GM12874 (cell line): ENCODE results near the gene TAF15.

Experiments
- TF ChIP-seq, protein P1 (sequence below): IDR thresholded peaks from 2 replicates; pipeline ENCODE4 v1.5.1; 2011; ENCODE audit warnings: low read depth, mild to moderate bottlenecking, control low read depth, low read length, moderate library complexity; ENCODE audit not compliant: insufficient read depth

TAF15 gene

DNA sequence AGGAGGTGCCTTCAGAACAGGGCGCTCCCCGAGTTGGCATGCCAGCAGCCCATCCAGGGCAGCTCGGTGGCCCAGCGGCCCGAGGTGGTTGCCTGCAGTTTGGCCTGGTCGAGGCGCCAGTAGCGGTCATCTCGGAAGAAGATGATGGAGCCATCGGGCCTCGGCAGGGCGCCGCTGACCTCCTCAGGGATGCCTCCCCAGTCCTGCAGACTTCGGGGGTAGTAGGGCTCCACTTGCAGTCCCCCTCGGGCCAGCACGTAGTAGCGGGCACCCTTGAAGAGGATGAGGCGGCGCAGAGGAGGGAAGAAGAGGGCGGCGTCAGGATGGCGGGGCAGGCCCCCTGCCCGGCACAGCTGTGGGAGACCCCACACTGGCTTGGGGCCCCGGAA lies 42.8 kb upstream of the TAF15 start:
- TF ChIP-seq, protein P1, sequence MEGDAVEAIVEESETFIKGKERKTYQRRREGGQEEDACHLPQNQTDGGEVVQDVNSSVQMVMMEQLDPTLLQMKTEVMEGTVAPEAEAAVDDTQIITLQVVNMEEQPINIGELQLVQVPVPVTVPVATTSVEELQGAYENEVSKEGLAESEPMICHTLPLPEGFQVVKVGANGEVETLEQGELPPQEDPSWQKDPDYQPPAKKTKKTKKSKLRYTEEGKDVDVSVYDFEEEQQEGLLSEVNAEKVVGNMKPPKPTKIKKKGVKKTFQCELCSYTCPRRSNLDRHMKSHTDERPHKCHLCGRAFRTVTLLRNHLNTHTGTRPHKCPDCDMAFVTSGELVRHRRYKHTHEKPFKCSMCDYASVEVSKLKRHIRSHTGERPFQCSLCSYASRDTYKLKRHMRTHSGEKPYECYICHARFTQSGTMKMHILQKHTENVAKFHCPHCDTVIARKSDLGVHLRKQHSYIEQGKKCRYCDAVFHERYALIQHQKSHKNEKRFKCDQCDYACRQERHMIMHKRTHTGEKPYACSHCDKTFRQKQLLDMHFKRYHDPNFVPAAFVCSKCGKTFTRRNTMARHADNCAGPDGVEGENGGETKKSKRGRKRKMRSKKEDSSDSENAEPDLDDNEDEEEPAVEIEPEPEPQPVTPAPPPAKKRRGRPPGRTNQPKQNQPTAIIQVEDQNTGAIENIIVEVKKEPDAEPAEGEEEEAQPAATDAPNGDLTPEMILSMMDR: no peak

DNA sequence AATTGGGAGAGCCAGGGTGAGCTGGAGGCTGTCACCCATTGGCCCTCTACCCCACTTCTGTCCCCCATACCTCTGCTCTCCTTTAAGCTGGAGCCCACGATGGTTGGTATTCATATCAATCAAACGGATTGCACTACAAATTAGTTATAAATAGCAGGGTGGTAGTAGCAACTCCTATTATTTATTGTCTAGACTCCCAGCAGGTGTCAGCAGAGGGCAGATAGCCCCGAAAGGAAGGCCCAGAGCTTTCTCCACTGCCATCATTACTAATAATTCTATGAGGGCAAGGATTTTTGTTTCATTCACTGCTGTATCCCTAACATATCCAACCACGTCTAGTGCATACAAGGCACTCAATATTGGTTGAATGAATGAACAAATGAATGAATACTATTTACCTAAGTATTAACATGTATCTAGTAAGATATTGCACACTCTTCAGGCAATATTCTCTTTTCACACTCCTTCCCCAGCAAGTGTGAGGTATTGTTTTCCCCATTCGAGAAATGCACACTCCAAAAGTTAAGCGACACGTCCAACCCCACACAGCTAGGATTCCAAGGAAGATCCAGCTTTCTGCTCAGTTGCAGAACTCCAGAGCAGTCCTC lies 42.3 kb upstream of the TAF15 start:
- TF ChIP-seq, protein P1: peak; percentile 40

DNA sequence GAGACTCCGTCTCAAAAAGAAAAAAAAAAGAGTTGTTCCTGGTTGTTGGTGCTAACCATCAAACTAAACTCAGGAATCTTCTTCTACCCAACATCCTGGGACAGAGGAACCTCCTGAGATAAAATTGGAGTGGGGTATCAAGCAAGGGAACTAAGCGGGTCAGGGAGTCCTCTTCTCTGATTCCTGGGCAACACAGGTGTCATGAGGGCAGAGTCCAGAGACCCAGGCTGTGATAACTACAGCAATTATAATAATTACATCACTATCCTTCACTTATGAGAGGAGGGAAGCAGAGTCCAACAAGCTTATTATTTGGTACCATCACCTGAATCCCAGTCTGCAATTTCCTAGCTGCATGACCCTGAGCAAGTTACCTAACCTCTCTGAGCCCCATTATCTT lies 40.5 kb upstream of the TAF15 start:
- TF ChIP-seq, protein P1: no peak

DNA sequence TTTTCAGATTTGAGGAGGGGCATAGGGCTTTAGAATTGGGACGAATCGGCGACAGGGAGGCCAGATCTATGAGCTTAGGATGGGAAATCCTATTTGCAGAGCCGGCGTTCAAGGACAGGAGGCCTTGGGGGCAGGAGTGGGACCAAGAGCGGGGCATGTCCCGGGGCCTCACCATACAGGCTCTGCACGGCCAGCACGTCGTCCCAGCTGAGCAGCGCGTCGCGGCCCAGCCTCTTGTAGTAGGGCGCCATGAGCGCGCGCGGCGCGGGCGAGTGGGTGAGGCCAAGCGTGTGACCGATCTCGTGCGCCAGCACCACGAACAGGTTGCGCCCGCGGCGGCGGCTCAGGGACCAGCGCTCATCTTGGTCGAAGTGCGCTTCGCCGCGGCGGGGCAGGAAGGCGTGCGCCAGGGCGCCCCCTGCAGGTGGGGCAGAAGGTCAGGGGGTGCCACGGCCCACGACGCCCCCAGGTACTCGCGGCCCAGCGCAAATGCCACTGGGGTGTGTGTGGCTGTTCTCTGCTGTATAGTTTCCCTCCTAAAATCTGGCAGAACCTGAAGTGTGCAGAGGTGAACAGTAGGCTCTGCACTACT lies 39.3 kb upstream of the TAF15 start:
- TF ChIP-seq, protein P1: peak; percentile 38

DNA sequence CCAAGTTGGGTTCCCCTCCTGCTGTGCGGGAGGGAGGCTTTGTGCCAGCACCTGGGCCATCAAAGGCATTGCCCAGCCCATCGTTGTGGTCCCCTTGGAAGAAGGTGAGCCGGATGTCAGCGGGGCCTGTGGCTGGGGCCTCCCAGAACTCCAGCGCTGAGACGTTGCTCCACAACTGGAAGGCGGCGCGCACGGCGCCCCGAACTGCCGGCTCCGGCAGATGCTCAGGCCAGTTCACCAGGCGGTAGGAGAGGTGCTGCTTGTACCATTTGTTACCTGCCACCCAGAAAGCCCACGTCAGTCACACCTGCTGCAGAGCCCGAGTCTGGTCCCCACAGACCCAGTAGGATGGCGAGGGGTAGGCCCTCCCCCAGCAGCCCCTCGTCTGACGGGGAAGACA lies 36.2 kb upstream of the TAF15 start:
- TF ChIP-seq, protein P1: no peak

DNA sequence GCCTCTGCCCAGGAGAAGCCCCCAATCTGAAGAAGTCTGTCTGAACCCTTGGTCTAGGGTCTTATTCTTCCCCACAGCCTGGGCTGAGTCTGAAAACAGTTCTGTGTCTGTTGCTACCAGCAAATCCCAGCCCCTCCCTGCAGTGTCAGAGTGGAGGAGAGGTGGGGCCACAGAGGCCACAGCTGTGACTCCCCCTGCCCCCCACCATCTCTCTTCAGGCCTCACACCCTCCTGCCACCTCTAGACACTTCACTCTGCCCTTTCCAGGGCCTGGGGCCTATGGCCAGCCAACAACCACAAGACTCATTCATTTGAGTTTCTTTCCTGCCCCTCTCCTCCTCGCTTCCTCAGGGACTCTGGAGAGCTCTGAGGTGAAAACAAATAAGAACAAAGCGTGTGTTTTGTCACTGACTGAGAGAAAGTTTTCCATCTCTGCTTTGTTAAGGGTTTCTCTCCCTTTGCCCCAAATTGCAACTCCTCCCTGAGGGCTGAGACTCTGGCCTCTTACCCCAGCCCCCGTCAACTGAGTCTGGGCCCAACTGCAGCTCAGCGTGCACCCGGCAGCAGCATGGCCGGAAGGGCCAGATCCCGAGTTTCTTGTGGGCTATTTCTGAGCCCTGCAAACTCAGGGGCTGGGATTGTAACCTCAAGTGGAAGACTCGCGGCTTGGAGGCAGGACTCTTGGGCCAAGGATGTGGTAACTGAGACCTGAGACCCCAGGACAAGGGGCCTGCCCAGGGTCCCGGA lies 35.4 kb upstream of the TAF15 start:
- TF ChIP-seq, protein P1: no peak

DNA sequence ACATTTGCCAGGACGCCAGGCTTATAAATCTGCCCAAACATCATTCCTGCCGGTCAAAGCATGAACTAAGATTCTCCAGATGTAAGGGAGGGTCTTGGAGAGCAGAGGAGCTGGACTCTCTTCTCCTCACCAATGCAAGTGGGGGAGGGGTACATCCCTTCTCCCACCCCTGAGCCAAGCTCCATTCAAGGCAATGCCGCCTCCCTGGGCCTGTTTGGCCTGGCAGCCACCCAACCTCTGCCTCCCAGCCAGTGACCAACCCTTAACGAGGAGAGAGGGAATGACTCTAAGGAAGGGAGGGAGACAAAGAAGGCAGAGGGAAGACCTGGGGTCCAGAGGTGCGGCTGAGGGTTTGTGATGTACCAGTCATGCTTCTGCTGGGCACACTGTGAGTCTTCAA lies 34.8 kb upstream of the TAF15 start:
- TF ChIP-seq, protein P1: no peak
